ENCODE measurements around the gene DDX23.

The DDX23 gene

DNA sequence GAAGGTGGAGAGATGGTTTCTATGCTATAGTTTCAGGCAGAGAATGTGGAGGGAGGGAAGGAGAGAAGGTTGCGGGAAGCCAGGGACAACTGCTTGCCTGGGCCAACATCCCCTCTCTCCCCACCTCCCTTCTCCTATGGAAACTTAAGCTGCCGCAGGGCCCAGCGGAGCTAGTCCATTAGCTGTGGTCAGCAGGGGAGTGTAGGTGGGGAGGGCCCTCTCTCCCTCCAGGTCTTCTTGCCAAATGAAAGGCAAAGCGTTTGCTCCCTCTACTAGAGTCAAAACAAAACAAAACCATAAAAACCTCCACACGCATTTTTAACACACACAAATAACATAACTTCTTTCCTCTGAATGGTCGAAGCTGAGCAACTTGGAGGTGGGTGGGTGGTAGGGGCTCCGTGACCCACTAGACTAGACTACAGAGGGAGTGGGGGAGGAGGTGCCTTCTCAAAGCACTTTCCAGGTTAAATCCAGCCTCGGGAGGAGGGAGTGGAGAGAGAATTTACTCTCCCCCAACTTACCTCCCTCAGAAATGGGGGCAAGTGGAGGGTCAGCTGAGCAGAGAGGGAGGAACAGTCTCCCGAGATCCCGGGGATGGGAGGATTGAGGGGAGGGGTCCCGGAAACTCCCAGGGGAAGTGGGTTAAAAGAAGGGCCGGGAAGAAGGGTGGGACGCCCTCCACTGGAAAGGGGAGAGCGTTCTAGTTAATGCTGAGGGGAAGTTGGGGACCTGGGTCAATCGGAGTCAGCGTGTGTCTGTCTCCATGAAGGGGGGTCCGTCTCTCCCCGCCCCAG, 38.3 kb downstream of the DDX23 start:
- Histone ChIP-seq H3K9me2 (ENCODE audit: low read depth, low read length) (no peaks in the 10 kb centered on the region), H3K27ac (ENCODE audit: low read depth, low read length, poor library complexity, severe bottlenecking) (no peak overlapping the region)
- TF ChIP-seq, protein P1, sequence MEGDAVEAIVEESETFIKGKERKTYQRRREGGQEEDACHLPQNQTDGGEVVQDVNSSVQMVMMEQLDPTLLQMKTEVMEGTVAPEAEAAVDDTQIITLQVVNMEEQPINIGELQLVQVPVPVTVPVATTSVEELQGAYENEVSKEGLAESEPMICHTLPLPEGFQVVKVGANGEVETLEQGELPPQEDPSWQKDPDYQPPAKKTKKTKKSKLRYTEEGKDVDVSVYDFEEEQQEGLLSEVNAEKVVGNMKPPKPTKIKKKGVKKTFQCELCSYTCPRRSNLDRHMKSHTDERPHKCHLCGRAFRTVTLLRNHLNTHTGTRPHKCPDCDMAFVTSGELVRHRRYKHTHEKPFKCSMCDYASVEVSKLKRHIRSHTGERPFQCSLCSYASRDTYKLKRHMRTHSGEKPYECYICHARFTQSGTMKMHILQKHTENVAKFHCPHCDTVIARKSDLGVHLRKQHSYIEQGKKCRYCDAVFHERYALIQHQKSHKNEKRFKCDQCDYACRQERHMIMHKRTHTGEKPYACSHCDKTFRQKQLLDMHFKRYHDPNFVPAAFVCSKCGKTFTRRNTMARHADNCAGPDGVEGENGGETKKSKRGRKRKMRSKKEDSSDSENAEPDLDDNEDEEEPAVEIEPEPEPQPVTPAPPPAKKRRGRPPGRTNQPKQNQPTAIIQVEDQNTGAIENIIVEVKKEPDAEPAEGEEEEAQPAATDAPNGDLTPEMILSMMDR (IDR thresholded peaks at IDR 0.05; ENCODE audit: low read length): no peak
- TF ChIP-seq EZH2 (IDR thresholded peaks at IDR 0.05; ENCODE audit: borderline replicate concordance, low read length): no peak

DNA sequence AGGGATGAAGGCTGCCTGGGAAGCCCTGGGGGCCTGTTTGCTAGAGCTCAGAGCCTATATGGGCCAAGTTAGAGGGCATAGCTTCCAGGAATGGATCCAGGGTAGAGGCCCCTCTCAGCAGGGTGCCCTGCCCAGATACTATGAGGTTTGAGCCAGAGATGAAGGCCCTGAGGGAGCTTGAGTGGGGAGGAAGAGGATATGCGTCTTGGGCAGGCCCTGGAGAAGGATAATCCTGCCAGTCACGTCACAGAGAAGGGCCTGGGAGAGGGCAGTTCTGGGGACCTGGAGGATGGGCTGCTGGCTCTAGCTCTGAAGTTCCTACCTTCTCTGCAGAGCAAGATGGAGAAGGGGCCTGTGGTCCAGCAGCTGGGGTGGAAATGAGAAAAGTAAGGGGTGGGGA, 39.6 kb downstream of the DDX23 start:
- H3K4me1 ChIP-seq (ENCODE audit: insufficient read depth, low read length, severe bottlenecking): peaks cover 16% of the 10 kb centered on the region
- no peak overlapping the region for H3K9ac ChIP-seq (ENCODE audit: low read length)
- no peaks in the 10 kb centered on the region for H3K9me2 ChIP-seq (ENCODE audit: low read depth, low read length)
- no peak overlapping the region for H3K27ac ChIP-seq (ENCODE audit: low read depth, low read length, poor library complexity, severe bottlenecking)
- no peak overlapping the region for H3K4me2 ChIP-seq (ENCODE audit: low read length)
- H3F3A ChIP-seq (ENCODE audit: insufficient read depth, low read length): peaks cover 4% of the 10 kb centered on the region; the same call in 1 of the 2 replicates
- H4K20me1 ChIP-seq (ENCODE audit: insufficient read depth, low read length): no peaks in the 10 kb centered on the region
- no peak overlapping the region for H3K4me3 ChIP-seq (ENCODE audit: low read depth, low read length, poor library complexity, severe bottlenecking)
- TF ChIP-seq, protein P1 (IDR thresholded peaks at IDR 0.05; ENCODE audit: low read length): no peak
- TF ChIP-seq EZH2 (IDR thresholded peaks at IDR 0.05; ENCODE audit: borderline replicate concordance, low read length): no peak
- H3K79me2 ChIP-seq (ENCODE audit: insufficient read depth, low read length): no peaks in the 10 kb centered on the region
- H2AFZ ChIP-seq (ENCODE audit: low read length): no peak overlapping the region
- no peaks in the 10 kb centered on the region for H3K27me3 ChIP-seq (ENCODE audit: insufficient read depth, low read length)
- no peaks in the 10 kb centered on the region for H3K9me3 ChIP-seq (ENCODE audit: low read length)
- H3K36me3 ChIP-seq (ENCODE audit: insufficient read depth, low read length): no peaks in the 10 kb centered on the region

More for the DNA sequence above, 38.3 kb downstream of the DDX23 start:
- Histone ChIP-seq H2AFZ (ENCODE audit: low read length) (no peak overlapping the region), H4K20me1 (ENCODE audit: insufficient read depth, low read length) (no peaks in the 10 kb centered on the region), H3K4me2 (ENCODE audit: low read length) (peak overlapping the region; percentile 91), H3K36me3 (ENCODE audit: insufficient read depth, low read length) (no peaks in the 10 kb centered on the region), H3F3A (ENCODE audit: insufficient read depth, low read length) (peaks cover 5% of the 10 kb centered on the region; the same call in 1 of the 2 replicates), H3K27me3 (ENCODE audit: insufficient read depth, low read length) (no peaks in the 10 kb centered on the region), H3K9me3 (ENCODE audit: low read length) (no peaks in the 10 kb centered on the region), H3K4me1 (ENCODE audit: insufficient read depth, low read length, severe bottlenecking) (peaks cover 16% of the 10 kb centered on the region), H3K79me2 (ENCODE audit: insufficient read depth, low read length) (no peaks in the 10 kb centered on the region), H3K9ac (ENCODE audit: low read length) (peak overlapping the region; percentile 50; the same call in 1 of the 2 replicates), H3K4me3 (ENCODE audit: low read depth, low read length, poor library complexity, severe bottlenecking) (peak overlapping the region; percentile 73)

DNA sequence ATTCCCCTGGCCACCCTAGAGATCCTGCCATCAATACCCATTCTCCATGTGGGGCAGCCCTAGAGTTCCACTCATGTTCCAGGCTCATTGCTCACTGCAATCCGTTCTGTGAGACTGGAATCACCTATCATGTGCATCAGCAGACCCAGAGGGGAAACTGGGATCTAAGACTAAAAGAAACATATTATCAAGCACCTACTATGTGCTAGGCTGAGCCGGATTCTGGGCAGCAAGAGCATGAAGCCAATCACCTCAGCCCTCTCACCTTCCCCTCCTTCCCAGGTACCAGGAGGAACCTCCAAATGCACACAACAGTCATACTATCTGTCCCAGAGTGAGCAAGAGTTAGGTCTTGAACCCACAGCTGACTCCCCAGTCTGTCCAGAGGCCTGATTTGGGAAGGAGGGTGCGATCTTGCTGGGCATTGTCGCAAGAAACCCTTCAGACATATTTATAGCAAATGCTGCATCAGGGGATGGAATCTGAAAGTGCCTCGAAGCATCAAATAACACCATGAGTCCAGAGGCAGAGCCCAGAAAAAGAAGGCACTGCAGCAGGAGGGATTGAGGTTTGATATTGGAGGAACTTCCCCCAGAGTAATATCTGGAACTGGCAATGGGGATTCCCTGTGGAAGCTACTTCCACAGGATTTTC, 40.4 kb downstream of the DDX23 start:
- Histone ChIP-seq H3K27ac (ENCODE audit: low read depth, low read length, poor library complexity, severe bottlenecking) (no peak overlapping the region), H3K9me3 (ENCODE audit: low read length) (no peaks in the 10 kb centered on the region), H3K4me1 (ENCODE audit: insufficient read depth, low read length, severe bottlenecking) (peaks cover 16% of the 10 kb centered on the region), H3K79me2 (ENCODE audit: insufficient read depth, low read length) (no peaks in the 10 kb centered on the region), H2AFZ (ENCODE audit: low read length) (no peak overlapping the region), H3K27me3 (ENCODE audit: insufficient read depth, low read length) (no peaks in the 10 kb centered on the region), H3K9me2 (ENCODE audit: low read depth, low read length) (no peaks in the 10 kb centered on the region), H4K20me1 (ENCODE audit: insufficient read depth, low read length) (no peaks in the 10 kb centered on the region), H3K4me2 (ENCODE audit: low read length) (no peak overlapping the region), H3K9ac (ENCODE audit: low read length) (no peak overlapping the region), H3K36me3 (ENCODE audit: insufficient read depth, low read length) (no peaks in the 10 kb centered on the region), H3K4me3 (ENCODE audit: low read depth, low read length, poor library complexity, severe bottlenecking) (no peak overlapping the region), H3F3A (ENCODE audit: insufficient read depth, low read length) (no peaks in the 10 kb centered on the region; the same call in 1 of the 2 replicates)
- TF ChIP-seq, protein P1 (IDR thresholded peaks at IDR 0.05; ENCODE audit: low read length): no peak
- no peak for TF ChIP-seq EZH2 (IDR thresholded peaks at IDR 0.05; ENCODE audit: borderline replicate concordance, low read length)

Measured in OCI-LY1 (cell line).